ENCODE results near the gene RTP2. TPM values are rescaled to one million over a fixed set of nuclear protein-coding genes. Genes with fewer than 3 reads are reported as not detected.

The RTP2 gene
- total RNA-seq, 1 donor from 2014 or later: not detected

DNA sequence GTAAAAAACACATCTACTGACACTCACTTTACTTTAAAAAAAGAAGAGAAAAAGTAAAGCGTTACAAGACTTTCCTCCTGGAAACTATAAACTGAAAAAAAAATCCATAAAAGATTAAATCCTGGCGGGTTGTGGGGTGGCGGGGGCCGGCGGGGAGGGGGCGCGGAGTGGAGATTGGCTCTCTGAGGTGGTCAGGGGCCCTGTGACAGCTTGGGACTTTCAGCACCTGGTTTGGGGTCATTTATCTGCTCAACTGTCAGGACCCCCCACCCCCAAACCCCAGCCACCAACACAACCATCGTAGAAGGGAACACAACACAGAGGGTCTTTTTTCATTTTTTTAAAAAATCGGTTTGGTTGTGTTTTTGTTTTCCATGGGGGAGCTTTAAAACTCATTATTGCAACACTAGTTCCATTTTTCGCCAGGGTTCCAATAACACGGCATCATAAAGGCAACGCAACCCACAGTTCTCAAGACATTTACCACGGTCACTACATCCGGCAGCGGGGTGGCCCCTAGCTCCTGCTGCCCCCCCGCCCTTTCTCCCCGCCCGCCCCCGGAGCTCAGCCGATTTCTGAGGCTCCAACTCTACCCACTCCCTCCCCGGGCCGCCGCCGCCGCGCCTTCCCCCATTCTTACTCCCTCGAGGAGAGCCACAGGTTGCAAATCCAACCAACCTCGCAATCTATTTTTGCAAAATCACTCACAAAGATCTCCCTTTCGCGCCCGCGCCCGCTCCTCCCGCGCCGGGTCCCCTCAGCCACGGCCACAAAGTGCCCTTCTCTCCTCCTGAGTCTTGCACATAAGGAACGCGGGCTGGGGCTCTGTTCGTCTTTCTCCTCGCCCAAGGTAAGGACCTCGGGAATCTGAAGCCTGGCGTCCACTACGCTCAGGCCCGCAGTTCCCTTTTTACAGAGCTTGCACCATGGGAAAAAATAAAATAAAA, 41.1 kb upstream of the RTP2 start:
- Mint-ChIP-seq H3K36me3 (no peaks in the 10 kb centered on the region), H3K4me1 (ENCODE audit: unreplicated experiment) (peaks cover 41% of the 10 kb centered on the region), H3K27me3 (no peaks in the 10 kb centered on the region), H3K9me3 (no peaks in the 10 kb centered on the region), H3K27ac (peak overlapping the region; percentile 100), H3K4me3 (peak overlapping the region; percentile 97)
- DNase-seq (ENCODE audit: extremely low spot score, unreplicated experiment): no peak
- TF ChIP-seq, protein P1, sequence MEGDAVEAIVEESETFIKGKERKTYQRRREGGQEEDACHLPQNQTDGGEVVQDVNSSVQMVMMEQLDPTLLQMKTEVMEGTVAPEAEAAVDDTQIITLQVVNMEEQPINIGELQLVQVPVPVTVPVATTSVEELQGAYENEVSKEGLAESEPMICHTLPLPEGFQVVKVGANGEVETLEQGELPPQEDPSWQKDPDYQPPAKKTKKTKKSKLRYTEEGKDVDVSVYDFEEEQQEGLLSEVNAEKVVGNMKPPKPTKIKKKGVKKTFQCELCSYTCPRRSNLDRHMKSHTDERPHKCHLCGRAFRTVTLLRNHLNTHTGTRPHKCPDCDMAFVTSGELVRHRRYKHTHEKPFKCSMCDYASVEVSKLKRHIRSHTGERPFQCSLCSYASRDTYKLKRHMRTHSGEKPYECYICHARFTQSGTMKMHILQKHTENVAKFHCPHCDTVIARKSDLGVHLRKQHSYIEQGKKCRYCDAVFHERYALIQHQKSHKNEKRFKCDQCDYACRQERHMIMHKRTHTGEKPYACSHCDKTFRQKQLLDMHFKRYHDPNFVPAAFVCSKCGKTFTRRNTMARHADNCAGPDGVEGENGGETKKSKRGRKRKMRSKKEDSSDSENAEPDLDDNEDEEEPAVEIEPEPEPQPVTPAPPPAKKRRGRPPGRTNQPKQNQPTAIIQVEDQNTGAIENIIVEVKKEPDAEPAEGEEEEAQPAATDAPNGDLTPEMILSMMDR (conservative IDR thresholded peaks at IDR 0.05): no peak

DNA sequence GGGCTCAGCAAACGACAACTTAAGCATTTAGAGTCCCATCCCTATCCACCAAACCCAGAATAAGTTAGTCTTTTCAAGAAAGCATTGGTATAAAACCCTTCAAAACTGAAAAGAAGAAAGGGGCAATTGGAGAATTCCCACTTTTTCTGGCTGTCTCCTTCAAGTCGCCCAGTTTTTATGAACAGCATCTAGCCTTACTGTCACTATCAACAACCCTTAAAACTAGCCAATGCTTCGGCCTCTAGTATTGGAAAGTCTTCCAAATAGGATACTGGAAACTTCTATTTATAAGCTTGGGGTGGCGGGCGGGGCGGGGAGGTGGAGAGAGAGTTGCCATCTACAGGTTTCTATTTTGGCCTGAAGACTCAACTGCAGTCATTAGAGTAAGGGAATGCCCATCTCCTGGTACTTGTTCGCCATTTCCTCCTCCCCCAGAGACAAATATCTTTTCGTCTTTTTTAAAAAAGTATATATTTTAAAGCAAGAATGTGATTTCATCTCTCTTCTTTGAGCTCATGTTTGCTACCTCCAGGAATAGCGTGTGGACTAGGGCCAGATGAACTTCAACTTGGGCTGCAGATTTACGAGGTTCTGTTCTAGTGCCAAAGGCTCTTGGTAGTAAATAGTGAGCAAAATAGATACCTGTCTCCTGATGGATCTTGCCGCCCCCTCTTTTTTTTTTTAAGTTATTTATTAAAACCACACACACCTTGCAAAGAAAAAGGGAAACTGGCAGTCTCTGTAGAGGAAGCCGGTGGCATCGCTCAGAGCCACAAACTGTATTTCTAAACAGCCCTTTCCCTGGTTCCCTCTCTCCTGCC, 40.2 kb upstream of the RTP2 start:
- no peaks in the 10 kb centered on the region for H3K36me3 Mint-ChIP-seq
- H3K27ac Mint-ChIP-seq: peak overlapping the region; percentile 100
- no peaks in the 10 kb centered on the region for H3K27me3 Mint-ChIP-seq
- TF ChIP-seq, protein P1 (conservative IDR thresholded peaks at IDR 0.05): no peak
- H3K4me1 Mint-ChIP-seq (ENCODE audit: unreplicated experiment): peaks cover 32% of the 10 kb centered on the region
- H3K4me3 Mint-ChIP-seq: peak overlapping the region; percentile 97
- H3K9me3 Mint-ChIP-seq: no peaks in the 10 kb centered on the region
- DNase-seq (ENCODE audit: extremely low spot score, unreplicated experiment): no peak

DNA sequence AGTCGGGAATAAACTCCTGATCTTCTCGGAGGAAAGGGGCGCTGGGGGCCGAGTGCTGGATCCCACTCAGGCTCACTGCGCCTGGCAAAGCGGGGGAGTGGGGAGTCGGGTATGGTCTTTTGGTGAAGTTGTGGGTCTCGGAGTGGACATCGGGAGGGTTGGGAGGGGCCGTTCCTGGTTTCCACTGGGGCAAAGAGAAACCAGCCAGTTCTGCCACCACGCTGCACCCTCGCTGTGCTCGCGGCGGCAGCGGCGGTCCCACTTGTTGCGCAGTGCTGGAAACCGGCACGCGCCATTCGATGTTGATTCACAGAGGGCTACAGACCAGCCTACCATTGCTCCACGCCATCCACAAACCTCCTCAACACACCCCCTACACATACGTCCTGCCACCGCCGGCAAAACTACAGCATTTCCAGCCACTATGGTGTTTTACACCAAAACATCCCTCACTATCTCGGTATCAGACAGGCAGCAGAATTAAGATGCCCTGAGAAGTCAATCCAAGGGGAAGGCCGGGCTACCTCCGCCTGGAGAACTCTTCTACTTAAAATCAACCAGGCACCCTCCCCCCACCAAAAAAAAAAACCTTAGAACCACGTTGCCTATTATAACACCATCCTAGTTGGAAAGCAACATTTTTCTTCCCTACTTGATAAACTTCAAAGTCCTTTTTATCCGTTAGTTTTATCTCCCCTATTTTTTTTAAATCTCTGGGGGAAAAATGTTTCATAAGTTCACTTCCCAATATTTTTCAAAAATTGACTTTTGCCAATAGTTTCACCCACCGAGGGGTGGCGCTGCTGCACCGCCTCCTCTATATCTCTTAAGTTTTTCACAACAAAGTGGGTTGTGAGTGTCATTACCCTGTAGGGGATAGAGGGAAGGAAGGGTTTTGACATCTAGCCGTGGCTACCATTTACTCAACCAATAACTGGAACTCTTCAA, 39.3 kb upstream of the RTP2 start:
- H3K27ac Mint-ChIP-seq: peak overlapping the region; percentile 87
- TF ChIP-seq, protein P1 (conservative IDR thresholded peaks at IDR 0.05): peak; percentile 96
- peaks cover 5% of the 10 kb centered on the region for H3K27me3 Mint-ChIP-seq
- no peaks in the 10 kb centered on the region for H3K9me3 Mint-ChIP-seq
- H3K36me3 Mint-ChIP-seq: no peaks in the 10 kb centered on the region
- DNase-seq (ENCODE audit: extremely low spot score, unreplicated experiment): no peak
- H3K4me1 Mint-ChIP-seq (ENCODE audit: unreplicated experiment): peaks cover 33% of the 10 kb centered on the region
- peak overlapping the region; percentile 97 for H3K4me3 Mint-ChIP-seq

DNA sequence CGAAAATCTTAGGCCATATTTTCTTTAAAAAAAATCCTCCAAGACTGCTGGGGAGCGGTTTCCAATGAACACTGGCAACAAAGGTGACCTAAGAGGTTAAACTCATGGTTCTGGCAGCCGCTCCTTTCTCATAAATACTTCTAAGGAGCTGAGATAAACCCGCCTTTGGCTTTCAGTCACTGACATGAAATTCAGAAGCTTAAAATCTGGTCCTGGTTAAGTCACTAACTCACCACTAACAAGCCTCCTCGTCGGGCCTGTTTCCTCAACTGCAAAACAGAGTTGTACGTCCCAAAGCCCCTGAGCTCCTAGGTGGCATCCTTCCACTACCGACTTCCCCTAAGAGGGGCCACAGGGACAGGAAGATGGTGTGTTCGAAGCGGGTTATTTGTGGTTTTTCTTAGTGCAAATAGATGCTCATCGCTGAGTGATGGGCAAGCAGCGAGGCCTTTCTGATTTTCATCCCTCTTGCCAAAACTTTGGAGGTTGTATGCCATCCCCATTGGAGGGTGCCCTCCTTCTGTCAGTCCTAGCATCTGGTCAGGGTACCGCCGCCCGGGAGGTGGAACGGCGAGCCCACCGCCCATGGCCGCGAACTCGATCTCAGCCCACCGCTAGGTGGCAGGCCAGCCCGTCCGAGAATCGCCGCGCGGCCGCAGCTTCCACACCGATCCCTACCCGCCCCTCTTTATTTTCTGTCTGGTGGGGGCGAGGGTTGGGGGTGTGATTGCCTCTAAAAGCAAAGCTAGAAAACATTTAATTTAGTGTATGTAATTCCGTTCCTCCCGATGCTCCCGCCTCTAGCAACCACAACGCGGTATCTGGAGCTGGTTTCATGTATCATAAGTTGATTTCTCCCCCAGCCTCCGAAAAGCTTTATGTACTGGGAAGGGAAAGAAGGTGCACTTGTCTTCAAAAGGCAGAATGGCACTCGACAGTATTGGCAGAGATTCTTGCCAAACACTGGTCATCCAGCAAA, 38.4 kb upstream of the RTP2 start:
- Mint-ChIP-seq H3K4me3 (peak overlapping the region; percentile 97), H3K27ac (peak overlapping the region; percentile 87), H3K36me3 (peaks cover 2% of the 10 kb centered on the region), H3K4me1 (ENCODE audit: unreplicated experiment) (peaks cover 33% of the 10 kb centered on the region), H3K27me3 (peaks cover 5% of the 10 kb centered on the region), H3K9me3 (no peaks in the 10 kb centered on the region)
- TF ChIP-seq, protein P1 (conservative IDR thresholded peaks at IDR 0.05): peak; percentile 97
- no peak for DNase-seq (ENCODE audit: extremely low spot score, unreplicated experiment)

Data from type B pancreatic cell (in vitro differentiated cells).